Pancreas (tissue), 10 donors: ENCODE measurements around the gene FRMD4A. TPM values are rescaled to one million over a fixed set of nuclear protein-coding genes. Genes with fewer than 3 reads are reported as not detected.

Source experiments
- ATAC-seq, 4 donors: fragments of 200-7000 bp; cut with Tn5 transposase; one replicate each; pipeline versions ENCODE4 v1.8.0 to v1.9.1; 2020; ENCODE audit warnings: mild to moderate bottlenecking in 4 of 4, moderate library complexity in 4 of 4
- DNase-seq, 6 donors: peaks; one replicate each; pipeline ENCODE4 v3.0.0-alpha.2; 2020
- FAIRE-seq: peaks from 2 replicates; lab custom pipeline; 2012; peaks lifted over from hg19 to GRCh38; lab: Jason Lieb, UNC
- H3K27ac ChIP-seq, 4 donors: fragments of 200-600 bp; sonication (generic); 1 replicate in 3 of 4; 2 replicates in 1 of 4; pipeline versions ENCODE4 v1.5.0 to v1.8.0; 2020
- H3K27me3 ChIP-seq, 4 donors: fragments of 200-600 bp; one replicate each; pipeline ENCODE4 v1.8.0; 2021
- H3K36me3 ChIP-seq, 3 donors: fragments of 200-600 bp; sonication (generic) in 1 of 3; one replicate each; pipeline versions ENCODE4 v1.5.0 to v1.8.0; 2020 to 2021
- H3K4me1 ChIP-seq, 3 donors: fragments of 200-600 bp; one replicate each; pipeline ENCODE4 v1.8.0; 2021
- H3K4me3 ChIP-seq, 4 donors: fragments of 200-600 bp; sonication (generic) in 2 of 4; one replicate each; pipeline versions ENCODE4 v1.5.0 to v1.8.0; 2020 to 2021
- H3K9me3 ChIP-seq, 4 donors: fragments of 200-600 bp; one replicate each; pipeline ENCODE4 v1.8.0; 2021
- WGBS, 2 donors: extraction: QIAGEN DNeasy Blood & Tissue Kit; methylation state at CpG; one replicate each; pipeline ENCODE4 v1.1.7; 2013; 5-methylcytosine and 5-hydroxymethylcytosine counted together
- intact Hi-C, 3 donors: fragments of 100-400 bp; cut with DNase I; formaldehyde crosslinking; loops; one replicate each; pipeline versions ENCODE4 v1.11.1 to v1.14.2; 2022
- polyA plus RNA-seq, 2 donors: library from polyadenylated mRNA; stranded (reverse); fragments of 200-250 nt; gene quantifications; one replicate each; pipeline ENCODE4 v1.2.3, GENCODE V29; 2013
- total RNA-seq, 6 donors: library from RNA; stranded (reverse); fragmentation: NEBNext Ultra II Directional in 4 of 6; extraction: Animal tissue kit (Norgen Biotek cat#: 25700) in 4 of 6; gene quantifications; one replicate each; pipeline versions ENCODE4 v1.2.1 to v1.2.4, GENCODE V29; 2021 to 2023
- TF ChIP-seq, protein P1 (sequence below), 4 donors: fragments of 200-600 bp; sonication (generic) in 3 of 4; IDR thresholded peaks; one replicate each; pipeline versions ENCODE4 v1.5.0 to v1.8.0; 2021; ENCODE audit warnings: antibody characterized with exemption in 4 of 4
- donor health status: healthy with polysubstance abuse.
- donor health status: DM: no; HTN: no; CAD: no; lungs with moderate emphysema.
- donor health status: DM: no; HTN: no; CAD: no.
- donor health status: control.
- donor health status: control.
- donor health status: Bipolar disorder and iron deficiency.
- donor health status: DM: yes; HTN: yes; CAD: no.
- donor health status: DM: no; HTN: no; CAD: no.
- donor health status: DM: no; HTN: no; CAD: no.
- donor health status: DM: yes; HTN: yes; CAD: no.

Gene FRMD4A
- total and polyA plus RNA-seq, 8 donors, result 13.5 to 27.5 (median 18.7) TPM

DNA sequence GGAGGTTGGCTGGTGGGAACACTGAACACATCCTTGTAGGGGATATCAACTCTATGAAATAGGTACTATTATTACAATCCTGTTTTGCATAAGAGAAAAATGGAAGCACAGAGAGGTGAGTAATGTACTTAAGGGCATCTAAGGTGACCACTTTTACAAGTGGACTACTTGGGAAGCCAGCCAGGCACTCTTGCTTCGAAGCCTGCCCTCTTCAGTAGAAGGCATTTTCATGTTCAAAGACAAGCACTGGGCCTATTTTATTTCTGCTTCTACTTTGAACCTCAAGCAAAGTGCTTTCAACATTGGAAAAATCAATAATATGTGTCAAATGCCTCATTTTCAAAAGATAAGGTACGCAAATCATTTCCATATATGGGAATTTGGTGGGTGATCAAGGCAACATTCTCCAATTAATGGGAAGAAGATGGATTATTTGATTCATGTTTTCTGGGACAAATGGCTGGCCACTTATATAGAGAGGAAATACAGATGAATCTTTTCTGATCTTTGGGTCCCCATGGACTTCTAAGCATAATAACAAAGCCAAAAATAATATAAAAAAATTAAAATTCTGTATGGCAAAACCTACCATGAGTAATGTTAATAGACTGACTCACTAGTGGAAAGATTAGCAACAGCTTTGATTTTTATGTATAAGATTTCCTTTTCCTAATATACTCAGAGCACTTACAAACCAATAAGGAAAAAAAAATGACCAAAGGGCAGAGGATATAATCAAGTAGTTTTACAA, 270.2 kb downstream of the FRMD4A start:
- no peaks in the 10 kb centered on the region for H3K36me3 ChIP-seq
- DNase-seq, result no peak
- peak; percentile 35 to 70 (median 46) for ATAC-seq
- intact Hi-C loops, result no loop called here
- TF ChIP-seq, protein P1, sequence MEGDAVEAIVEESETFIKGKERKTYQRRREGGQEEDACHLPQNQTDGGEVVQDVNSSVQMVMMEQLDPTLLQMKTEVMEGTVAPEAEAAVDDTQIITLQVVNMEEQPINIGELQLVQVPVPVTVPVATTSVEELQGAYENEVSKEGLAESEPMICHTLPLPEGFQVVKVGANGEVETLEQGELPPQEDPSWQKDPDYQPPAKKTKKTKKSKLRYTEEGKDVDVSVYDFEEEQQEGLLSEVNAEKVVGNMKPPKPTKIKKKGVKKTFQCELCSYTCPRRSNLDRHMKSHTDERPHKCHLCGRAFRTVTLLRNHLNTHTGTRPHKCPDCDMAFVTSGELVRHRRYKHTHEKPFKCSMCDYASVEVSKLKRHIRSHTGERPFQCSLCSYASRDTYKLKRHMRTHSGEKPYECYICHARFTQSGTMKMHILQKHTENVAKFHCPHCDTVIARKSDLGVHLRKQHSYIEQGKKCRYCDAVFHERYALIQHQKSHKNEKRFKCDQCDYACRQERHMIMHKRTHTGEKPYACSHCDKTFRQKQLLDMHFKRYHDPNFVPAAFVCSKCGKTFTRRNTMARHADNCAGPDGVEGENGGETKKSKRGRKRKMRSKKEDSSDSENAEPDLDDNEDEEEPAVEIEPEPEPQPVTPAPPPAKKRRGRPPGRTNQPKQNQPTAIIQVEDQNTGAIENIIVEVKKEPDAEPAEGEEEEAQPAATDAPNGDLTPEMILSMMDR (IDR thresholded peaks at IDR 0.05), result no peak
- no peak overlapping the region for H3K27ac ChIP-seq
- 16 to 17% methylated on average over 2 of the region's 2 CpGs for WGBS, 2 donors
- no peaks in the 10 kb centered on the region for H3K9me3 ChIP-seq
- H3K4me1 ChIP-seq, result peaks cover 0 to 10% (median 4%) of the 10 kb centered on the region in 3 donors
- H3K4me3 ChIP-seq, result no peak overlapping the region
- no peaks in the 10 kb centered on the region for H3K27me3 ChIP-seq
- no peak for FAIRE-seq

DNA sequence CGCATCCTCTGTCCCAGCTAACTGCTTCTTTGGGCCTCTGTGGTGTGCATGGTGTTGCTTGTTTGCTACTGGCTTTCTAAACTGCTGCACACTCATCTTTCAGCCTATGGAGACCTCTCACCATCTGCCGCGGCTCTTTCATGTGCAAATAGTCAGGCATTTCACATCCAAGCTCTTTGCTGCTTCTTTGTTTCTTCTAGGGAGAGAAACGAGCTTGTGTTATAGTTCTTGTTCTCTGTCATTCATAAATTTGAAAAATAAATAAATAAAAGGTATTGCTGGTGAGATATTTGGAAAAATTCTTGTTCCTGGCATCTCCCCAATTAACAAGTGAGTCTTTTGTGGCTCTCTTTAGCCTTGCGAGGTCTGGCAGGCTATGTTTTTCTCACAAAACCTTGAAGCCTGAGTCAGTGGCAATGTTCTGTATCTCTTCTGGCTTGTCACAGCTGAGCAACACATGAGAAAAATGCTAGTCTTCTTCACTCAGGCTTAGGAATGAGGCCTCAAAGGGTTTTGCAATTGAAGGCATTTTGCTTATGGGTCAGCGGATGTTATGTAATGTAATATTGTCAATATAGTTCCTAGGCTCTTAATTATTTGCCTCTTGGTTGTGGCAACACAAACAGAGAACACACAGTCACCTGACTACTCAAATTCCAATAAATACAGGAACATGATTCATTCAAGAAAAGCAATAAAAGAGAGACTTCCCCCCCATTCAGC, 274.0 kb downstream of the FRMD4A start:
- TF ChIP-seq, protein P1 (IDR thresholded peaks at IDR 0.05), result no peak
- FAIRE-seq (no peak), DNase-seq (no peak), ATAC-seq (peak in 3 of 4 donors; percentile 51 to 70 (median 52))
- Histone ChIP-seq H3K36me3 (no peaks in the 10 kb centered on the region), H3K9me3 (no peaks in the 10 kb centered on the region), H3K27ac (peak overlapping the region in 2 of 4 donors; percentile 5 to 30), H3K4me1 (peaks cover 0 to 10% (median 4%) of the 10 kb centered on the region in 3 donors), H3K27me3 (no peaks in the 10 kb centered on the region), H3K4me3 (no peak overlapping the region)
- WGBS, 2 donors, result 51 to 54% methylated on average over 6 of the region's 6 CpGs
- intact Hi-C loops, result no loop called here

DNA sequence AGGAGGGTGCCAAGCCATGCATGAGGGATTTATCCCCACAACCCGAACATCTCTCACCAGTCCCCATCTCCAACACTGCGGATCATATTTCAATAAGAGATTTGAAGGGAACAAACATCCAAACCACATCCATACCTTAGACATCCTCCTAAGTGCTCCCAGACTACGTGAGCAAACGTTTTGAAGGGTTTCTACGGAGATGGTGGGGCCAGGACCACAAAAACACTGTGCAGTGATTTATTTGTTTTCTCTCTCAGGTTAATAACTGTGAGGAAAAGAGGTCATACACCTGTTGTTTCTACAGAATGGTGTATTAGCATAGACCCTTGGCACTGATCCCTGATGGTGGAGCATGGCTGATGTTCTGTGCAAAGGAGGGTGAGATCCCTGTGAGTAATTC, 277.8 kb downstream of the FRMD4A start:
- intact Hi-C loops, result no loop called here
- no peak for FAIRE-seq
- ATAC-seq, result no peak

DNA sequence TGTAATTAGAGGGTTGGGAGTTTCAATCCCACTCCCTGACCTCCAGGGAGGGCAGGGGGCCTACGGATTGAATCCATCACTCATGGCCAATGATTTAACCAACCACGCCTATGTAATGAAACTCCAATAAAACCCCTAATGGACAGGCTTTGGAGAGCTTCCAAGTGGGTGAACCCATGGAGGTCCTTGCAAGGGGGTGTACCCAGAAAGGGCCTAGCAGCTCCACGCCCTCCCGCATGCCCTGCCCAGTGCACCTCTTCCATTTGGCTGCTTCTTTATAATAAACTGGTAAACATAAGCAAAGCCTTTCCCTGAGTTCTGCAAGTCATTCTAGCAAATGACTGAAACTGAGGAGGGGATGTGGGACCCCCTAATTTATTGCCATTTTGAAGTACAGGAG, 280.1 kb downstream of the FRMD4A start:
- intact Hi-C loops, result no loop called here
- H3K27ac ChIP-seq, result no peak overlapping the region
- 91 to 92% methylated on average over 4 of the region's 4 CpGs for WGBS, 2 donors
- H3K4me3 ChIP-seq, result no peak overlapping the region
- ATAC-seq, result no peak
- TF ChIP-seq, protein P1 (IDR thresholded peaks at IDR 0.05), result no peak
- no peak for DNase-seq
- peaks cover 9 to 11% (median 10%) of the 10 kb centered on the region in 3 donors for H3K4me1 ChIP-seq
- H3K9me3 ChIP-seq, result no peaks in the 10 kb centered on the region
- no peaks in the 10 kb centered on the region for H3K36me3 ChIP-seq
- no peaks in the 10 kb centered on the region for H3K27me3 ChIP-seq
- FAIRE-seq, result no peak

More for the DNA sequence above, 277.8 kb downstream of the FRMD4A start:
- H3K27me3 ChIP-seq, result no peaks in the 10 kb centered on the region
- H3K9me3 ChIP-seq, result no peaks in the 10 kb centered on the region
- TF ChIP-seq, protein P1 (IDR thresholded peaks at IDR 0.05), result no peak
- no peak overlapping the region for H3K27ac ChIP-seq
- DNase-seq, result no peak
- no peaks in the 10 kb centered on the region for H3K36me3 ChIP-seq
- H3K4me3 ChIP-seq, result no peak overlapping the region
- peaks cover 8 to 11% (median 9%) of the 10 kb centered on the region in 3 donors for H3K4me1 ChIP-seq
- WGBS, 2 donors, result 82 to 85% methylated on average over 5 of the region's 5 CpGs
